COLO829 (cell line): Measurements from ENCODE around the gene ADAP1.
A peak's percentile ranks its signal among the peaks of the same experiment; 100 is the strongest.

Experiments used
- DNase-seq: peaks from one replicate; pipeline ENCODE4 v3.0.0; 2012; ENCODE audit warnings: low spot score

The ADAP1 gene

DNA sequence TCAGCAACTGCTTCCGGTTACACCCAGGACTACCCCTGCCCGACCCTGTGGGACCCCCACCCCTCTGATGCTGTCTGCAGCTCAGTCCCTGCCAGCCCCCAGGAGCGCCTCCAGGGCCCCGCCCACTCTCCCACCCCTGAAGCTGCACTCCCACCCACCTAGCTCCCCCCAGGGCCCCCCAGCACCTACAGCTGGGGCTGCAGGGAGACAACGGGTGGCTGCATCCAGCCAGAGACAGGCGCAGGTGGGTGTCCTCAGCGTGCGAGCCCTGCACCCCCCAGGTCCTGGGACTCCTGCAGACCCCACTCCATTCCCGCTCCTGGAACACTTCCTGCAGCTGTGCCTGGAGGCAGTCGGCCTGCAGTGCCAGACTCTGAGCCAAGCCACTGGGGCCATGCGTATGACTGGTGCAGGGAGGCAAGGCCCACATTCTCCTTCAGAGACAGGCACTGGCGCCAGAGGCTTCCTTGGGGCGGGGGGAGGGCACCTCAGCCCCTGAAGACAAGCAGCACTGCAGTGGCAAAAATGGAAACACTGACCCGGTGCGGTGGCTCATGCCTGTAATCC is 34.6 kb upstream of the ADAP1 start:
- DNase-seq = no peak

DNA sequence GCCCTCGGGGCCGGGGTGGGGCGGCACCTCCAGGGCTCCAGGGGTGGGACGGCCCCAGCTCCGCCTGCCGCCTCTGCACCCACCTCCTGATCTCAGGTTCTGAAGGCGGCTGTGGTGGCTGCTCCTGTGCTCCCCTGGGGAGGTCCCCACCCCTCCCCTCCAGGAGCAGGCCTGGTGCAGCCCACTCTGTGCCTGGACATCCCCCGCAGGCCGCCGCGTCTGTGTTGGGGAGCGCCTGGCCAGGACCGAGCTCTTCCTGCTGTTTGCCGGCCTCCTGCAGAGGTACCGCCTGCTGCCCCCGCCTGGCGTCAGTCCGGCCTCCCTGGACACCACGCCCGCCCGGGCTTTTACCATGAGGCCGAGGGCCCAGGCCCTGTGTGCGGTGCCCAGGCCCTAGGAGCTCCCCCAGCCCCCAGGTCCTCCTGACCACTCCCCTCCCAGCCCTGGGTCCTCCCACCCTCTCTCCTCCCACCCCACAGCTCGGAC is 34.0 kb upstream of the ADAP1 start:
- no peak for DNase-seq

DNA sequence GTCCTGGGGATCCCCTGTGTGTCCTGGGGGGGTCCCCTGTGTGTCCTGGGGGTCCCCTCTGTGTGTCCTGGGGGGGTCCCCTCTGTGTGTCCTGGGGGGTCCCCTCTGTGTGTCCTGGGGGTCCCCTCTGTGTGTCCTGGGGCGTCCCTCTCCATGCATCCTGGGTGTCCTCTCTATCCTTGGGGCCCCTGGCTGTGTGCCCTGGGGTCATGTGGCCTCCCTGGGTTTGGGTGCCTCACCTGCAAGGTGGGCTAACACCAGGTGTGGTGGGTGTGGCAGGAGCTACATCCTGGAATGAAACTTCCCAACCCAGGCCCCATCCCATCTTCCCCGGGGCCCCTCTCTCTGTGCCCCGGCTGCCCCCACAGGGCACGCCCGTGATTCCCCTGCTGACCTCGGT is 33.4 kb upstream of the ADAP1 start:
- no peak for DNase-seq

DNA sequence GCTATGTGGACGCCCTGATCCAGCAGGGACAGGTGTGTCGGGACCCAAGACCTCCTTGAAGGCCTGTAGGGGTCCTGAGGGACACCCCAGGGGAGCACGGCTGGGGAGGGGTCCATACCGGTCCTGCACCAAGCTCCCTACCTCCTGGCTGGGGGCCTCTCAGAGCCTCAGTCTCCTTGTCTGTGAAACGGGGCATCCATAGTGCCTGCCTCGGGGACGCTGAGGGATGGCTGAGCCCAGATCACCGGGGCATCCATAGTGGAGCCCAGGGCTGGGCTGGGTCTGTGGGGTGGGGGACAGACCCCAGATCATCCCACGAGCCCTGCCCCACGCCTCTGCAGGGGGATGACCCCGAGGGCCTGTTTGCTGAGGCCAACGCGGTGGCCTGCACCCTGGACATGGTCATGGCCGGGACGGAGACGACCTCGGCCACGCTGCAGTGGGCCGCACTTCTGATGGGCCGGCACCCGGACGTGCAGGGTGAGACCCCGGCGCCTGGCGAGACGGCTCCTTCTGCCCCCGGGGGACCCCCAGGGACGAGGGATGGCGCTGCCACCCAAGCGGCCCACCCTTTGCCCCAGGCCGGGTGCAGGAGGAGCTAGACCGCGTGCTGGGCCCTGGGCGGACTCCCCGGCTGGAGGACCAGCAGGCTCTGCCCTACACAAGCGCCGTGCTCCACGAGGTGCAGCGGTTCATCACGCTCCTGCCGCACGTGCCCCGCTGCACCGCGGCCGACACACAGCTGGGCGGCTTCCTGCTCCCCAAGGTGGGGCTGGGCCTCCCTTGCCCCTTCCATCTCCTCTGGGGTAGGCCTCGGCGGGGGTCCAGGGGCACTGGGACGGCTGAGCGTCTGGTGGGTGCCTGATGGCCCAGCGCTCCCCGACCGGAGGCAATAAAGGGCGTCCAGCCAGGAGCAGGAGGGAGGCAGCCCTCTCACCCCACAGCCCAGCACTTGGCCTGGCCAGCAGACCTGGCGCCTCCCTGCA is 32.6 kb upstream of the ADAP1 start:
- DNase-seq = no peak

DNA sequence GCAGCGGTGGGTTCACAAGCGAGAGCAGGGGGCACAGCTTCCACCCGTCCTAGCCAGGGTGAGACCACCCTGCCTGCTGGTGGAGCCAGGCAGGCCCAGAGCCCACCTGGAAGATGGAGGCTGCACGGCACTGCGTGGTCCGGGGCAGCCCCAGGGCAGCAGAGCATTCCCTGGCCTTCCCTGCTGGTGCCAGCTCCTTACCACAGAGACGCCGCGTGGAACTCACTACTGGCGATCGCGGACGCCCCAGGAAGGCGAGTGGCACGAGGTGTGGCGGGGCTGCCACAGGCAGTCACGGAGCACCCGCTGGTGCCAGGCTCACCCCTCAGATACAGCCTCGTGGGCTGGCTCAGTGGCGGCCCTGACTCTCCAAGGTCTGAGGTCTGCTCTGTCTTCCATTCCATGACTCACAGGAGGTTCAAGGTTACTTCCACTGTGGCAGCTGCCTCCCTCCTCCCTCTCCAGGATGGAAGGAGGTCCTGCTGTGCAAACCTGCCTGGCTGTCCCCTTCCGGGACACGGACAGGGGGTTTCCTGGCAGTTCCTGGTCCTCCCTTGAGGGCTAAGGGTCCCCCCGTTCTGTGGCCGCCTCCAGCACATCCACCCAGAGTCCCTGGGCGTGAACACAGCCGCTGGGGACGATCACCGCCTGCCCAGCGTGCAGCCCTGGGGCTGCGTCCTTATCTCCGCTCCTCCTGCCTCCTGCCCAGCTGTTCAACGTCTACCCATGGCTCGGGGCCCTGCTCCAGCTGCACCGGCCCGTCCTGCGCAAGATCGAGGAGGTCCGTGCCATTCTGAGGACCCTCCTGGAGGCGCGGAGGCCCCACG is 31.6 kb upstream of the ADAP1 start:
- DNase-seq = no peak

DNA sequence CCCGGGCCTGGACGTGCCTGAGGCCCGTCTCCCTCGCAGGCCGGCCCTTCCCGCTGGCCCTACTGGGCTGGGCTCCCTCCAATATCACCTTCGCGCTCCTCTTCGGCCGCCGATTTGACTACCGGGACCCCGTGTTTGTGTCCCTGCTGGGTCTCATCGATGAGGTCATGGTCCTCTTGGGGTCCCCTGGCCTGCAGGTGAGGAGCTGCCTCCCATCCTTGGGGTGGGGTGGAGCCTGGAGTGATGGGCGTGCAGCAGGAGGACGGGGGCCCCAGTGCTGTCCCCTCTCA is 30.6 kb upstream of the ADAP1 start:
- no peak for DNase-seq

DNA sequence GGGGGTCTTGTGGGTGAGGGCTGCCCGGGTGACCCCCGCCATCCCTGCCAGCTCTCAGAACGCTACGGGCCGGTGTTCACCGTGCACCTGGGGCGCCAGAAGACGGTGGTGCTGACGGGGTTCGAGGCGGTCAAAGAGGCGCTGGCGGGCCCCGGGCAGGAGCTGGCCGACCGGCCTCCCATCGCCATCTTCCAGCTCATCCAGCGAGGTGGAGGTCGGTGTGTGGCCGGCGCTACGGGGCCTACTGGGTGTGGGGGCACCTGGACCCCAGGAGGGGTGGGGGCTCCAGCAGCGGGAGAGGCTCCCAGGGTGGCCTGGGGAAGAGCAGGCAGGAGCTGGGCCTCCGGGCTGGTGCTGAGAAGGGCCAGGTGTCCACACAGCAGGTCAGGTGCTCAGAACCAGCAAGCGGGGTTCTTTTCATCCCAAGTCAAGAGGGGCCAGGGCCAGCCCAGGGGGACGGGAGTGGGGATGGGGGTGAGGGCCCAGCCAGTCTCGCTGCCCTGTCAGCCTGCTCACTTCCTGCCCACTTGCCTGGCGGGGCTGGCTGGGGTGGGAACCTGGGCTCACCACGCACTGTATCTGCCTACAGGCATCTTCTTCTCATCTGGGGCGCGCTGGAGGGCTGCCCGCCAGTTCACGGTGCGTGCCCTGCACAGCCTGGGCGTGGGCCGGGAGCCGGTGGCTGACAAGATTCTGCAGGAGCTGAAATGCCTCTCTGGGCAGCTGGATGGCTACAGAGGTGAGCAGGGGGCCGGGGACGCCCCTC is 30.1 kb upstream of the ADAP1 start:
- DNase-seq = no peak

DNA sequence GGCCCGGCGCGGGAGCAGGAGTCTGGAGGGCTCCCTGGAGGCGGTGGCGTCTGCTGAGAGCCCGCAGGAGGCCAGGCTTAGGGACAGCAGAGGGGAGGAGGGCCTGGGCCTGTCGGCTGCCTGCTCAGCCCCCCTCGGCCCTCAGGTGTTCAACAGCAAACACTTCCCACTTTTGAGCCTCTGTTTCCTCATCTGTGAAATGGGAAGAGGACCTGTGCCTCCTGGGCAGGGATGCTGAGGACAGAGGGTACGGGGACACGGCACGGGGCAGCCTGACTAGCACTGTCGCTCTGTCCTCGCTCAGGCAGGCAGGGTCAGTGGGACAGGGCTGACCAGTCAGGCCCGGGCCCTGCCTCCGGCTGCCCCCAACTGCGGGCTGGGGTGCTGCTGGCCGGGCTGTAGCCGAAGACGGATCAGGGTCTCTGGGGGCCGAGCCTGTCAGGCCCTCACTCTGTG is 29.2 kb upstream of the ADAP1 start:
- no peak for DNase-seq

DNA sequence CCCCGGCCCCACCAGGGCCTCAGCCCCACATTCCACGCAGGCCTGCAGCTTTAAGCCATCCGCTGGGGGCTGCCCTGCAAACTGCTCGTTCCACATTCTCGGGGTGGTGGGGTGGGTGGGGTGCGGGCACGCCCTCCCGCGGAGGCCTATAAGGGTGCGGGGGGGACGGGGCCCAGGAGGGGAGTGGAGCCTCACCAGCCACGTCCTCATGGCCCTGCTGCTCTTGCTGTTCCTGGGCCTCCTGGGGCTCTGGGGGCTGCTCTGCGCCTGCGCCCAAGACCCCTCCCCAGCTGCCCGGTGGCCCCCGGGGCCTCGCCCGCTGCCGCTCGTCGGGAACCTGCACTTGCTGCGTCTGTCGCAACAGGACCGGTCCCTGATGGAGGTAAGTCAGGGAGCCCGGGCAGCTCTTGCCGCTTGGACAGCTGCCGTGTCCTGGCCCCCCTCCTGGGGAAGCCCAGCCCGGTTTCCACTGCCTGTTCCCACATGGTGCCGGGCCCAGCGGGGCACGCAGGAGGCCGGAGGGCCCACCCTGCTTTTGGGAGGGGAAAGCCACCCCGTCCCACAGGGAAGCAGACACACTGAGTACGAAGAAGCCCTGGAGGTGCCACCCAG is 28.6 kb upstream of the ADAP1 start, which contains the start of gene CYP2W1:
TSS of gene CYP2W1 (plus strand) at position 178 of the 612 bp plus-strand sequence. CDS start at position 209, 31 bp downstream.
- no peak for DNase-seq

DNA sequence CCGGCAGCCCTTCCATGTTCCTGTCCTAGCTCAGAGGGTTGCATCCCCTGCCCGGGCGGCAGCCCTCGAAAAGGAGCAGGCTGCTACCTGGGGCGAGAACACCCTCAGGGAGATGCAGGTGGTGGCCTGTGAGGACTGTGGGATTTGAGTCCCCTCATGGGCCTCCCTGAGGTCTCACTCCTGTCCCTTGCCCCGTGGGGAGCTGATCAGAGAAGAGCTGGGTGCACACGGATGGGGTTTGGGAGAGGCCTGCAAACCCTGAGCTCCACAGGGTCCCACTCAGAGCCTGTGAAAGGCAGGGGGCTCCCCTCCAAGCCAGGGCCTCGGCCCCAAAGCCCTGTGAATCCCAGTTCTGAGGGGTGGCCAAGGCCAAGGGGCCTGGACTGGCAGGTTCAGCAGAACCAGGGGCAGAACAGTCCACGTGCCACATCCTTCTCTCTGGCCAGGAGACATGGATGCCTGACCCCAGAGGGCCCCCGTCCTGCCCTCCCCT is 28.1 kb upstream of the ADAP1 start:
- no peak for DNase-seq

DNA sequence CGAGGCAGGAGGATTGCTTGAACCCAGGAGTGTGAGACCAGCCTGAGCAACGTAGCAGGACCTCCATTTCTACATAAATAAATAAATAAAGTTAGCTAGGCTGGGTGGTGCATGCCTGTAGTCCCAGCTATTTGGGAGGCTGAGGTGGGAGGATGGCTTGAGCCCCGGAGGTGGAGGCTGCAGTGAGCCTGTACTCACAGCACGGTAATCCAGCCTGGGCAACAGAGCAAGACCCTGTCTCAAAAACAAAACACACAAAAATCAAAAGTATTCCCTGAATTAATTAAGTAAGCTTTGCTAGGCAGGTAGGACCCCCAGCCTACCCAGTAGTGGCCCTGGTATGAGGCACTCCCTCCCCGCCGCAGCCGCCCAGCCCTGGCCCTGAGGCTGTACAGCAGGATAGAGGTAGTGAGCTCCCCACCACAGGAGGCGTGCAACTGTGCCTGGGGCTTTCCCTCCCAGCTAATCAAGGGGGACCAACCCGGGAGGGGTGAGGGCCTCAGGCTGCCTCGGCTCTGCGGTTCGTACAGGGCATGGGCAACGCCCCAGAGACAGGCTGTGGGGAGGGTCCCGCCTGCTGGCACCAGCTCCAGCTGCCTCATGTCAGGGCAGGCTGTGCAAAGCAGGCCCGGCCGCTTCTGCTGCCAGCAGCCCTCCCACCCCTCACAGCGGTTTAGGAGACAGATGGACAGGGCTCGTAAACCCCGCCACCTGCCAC is 27.5 kb upstream of the ADAP1 start:
- DNase-seq = no peak

DNA sequence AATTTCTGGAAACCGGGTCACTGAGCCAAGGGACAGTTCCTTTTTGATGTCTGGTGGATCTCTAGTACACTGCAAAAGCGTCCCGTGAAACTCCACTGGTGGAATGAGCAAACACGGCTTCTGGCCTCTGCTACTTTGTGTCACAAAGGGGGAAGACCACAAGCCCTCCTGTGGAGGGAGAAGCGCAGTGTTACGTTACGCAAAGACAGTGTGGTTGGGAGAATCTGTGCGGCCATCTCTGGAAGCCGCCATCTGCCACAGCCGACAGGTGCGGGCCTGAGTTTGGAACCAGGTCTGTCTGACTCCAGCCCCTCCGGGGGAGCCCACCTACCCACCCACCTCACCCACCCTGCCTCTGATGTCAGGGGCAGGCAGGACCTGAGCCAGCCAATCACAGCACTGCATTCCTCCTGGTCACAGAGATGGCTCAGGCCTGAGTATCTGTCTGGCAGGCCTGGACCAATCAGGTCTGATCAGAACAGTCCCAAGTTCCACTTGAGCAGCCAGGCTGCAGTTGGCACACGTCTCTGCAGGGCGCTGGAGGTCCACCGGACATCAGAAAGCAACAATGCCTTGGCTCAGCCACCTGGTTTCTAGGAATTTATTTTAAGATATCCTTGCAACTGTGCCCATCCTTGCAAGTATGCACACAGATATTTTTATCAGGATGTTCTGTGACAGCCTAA is 25.5 kb upstream of the ADAP1 start:
- no peak for DNase-seq

DNA sequence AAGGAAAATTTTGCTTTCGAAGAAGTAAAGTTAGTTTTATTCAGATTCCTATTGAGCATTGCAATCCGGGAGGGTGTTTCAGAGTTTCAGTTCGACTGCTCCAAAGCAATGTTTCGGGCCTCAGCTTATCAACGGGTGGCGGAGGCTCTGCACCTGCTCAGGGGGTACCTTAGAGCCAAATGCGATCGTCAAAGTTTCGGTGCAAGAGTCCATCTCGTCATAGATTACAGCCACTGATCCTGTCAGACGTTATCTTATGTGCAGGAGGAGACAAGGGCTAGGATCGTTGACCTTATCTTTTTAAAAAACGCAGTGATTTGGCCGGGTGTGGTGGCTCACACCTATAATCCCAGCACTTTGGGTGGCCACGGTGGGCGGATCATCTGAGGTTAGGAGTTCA is 24.7 kb upstream of the ADAP1 start:
- no peak for DNase-seq

DNA sequence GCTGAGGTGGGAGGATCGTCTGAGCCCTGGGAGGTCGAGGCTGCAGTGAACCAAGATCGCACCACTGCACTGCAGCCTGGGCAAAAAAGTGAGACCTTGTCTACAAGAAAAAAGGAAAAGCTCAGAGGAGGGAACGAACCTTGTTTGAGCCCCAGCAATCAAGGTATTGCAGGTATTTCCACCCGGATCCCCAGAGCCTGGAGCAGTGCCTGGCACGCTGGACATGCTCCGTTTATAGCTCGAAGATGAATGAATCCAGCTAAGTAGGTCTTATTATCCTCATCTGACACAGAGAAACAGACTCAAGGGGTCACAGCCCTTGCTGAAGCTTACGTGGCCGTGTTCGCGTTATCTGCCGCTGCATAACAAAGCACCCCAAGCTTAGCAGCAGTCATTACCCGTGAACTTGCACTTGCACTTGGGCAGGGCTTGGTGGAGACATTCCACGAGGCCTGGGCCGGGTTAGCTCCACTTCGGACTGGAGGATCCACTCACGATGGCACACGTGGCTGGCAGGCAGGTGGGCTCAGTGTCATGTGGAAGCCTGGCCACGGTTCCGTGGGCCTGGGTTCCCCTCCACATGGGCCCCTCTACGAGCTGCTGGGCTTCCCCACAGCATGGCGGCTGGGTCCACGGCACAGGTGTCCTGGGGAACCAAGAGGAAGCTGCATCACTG is 24.1 kb upstream of the ADAP1 start:
- DNase-seq = no peak

DNA sequence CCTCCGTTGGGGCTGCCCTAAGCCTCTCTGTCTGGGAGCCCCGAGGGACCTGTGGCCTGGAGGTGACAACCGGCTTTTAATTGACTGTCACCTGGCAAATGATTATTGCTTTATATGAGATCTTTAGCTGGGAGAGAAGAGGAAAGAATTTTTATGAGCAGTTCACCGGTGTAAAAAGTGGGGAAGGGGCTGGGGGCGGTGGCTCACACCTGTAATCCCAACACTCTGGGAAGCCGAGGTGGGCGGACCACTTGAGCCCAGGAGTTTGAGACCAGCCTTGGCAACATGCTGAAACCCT is 23.5 kb upstream of the ADAP1 start:
- DNase-seq = no peak

DNA sequence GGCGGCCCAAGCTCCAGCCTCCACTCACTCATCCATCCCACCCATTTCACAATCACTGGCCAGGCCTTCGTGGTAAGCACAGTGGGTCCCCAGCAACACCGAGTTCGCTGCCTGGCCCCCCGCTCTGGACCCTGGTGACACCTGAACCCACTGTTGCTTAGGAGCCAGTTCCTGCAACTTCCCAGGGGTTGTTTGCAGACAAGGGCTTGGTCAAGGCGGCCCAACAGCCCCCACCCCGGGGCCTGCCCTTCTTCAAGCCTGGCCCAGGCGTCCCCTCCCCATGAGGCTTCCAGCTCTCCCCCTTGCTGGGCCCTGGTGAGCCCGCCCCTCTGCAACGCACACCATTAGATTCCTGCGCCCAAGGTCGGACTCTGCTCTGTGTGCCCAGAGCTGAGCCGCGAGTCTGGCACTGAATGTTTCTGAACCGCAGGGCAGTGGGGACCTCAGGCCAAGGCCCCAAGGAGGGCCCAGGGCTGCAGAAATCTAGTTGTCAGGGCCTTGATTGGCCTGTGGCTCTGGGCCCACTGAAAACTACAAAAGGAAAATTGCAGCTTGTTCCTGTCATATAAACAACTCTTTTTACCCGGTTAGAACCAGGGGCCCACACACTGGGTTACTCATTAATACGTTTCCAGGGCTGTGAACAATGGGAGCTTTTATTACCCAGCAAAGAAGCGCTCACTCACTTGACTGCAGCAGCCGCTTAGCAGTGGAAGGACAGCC is 23.0 kb upstream of the ADAP1 start:
- peak; percentile 97 for DNase-seq

DNA sequence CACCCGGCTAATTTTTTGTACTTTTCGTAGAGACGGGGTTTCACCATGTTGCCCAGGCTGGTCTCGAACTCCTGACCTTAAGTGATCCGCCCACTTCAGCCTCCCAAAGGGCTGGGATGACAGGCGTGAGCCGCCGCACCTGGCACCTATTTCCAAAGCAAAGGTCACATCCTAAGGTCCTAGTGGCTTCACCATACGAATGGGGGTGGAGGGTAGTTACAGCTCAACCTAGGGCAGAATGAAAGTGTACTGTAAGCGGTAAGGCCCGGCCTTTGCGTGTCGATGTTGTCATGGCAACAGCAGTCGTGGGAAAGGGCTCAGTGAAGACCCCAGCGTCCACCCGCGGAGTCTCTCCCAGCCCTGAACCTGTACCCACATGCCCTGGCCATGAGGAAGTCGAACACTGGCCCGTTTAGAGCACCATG is 22.4 kb upstream of the ADAP1 start:
- DNase-seq = no peak

DNA sequence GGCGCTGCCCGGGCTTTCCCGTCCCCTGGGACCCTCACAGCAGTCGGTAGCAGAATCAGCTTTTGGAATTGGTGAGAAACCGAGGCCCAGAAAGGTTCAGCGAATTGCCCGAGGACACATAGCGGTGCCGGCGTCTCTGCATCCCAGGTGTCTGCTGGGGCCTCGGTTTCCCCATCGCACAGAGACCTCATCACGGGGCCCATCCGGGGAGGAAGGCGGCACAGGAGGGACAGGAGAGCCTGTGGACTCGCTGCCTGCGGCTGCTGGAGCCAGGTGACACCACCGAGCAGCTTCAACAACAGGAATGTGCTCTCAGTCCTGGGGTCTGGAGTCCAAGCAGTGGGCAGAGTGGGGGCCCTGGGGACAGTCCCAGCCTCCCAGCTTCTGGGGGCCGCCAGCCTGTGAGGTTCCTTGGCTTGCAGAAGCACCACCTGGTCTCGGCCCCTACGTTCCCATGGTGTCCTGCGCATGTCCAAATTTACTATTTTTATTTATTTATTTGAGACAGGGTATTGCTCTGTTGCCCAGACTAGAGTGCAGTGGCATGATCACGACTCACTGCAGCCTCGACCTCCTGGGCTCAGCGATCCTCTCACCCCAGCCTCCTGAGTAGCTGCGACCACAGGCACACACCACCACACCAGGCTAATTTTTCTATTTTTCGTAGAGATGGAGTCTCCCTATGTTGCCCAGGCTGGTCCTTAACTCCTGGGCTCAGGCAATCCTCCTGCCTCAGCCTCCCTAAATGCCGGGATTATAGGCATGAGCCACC is 21.4 kb upstream of the ADAP1 start:
- DNase-seq = no peak
